HEK293 (cell line): Measurements from ENCODE around the gene BEST2.

ENCODE experiments used
- ATF2 ChIP-seq: fragments of 450-650 bp; formaldehyde crosslinking; IDR thresholded peaks from 2 replicates; pipeline ENCODE4 v1.5.1; 2016; ENCODE audit warnings: missing biosample characterization, missing genetic modification characterization, low read depth
- GLIS2 ChIP-seq: fragments of 450-650 bp; formaldehyde crosslinking; IDR thresholded peaks from 2 replicates; pipeline ENCODE4 v1.5.1; 2016; ENCODE audit warnings: missing biosample characterization, missing genetic modification characterization
- HOXC10 ChIP-seq: sonication (generic); formaldehyde crosslinking; IDR thresholded peaks from 2 replicates; pipeline ENCODE4 v1.8.1; 2023; ENCODE audit warnings: mild to moderate bottlenecking, missing genetic modification reagents
- MYNN ChIP-seq: fragments of 450-650 bp; formaldehyde crosslinking; IDR thresholded peaks from 2 replicates; pipeline ENCODE4 v1.5.1; 2016; ENCODE audit warnings: missing biosample characterization, missing genetic modification characterization, borderline replicate concordance
- PRDM10 ChIP-seq: fragments of 450-650 bp; formaldehyde crosslinking; IDR thresholded peaks from 2 replicates; pipeline ENCODE4 v1.5.1; 2016; ENCODE audit warnings: missing biosample characterization, missing genetic modification characterization
- SCRT1 ChIP-seq: fragments of 450-650 bp; formaldehyde crosslinking; IDR thresholded peaks from 2 replicates; pipeline ENCODE4 v1.5.1; 2016; ENCODE audit warnings: missing biosample characterization, missing genetic modification characterization, borderline replicate concordance
- SP2 ChIP-seq: fragments of 450-650 bp; formaldehyde crosslinking; IDR thresholded peaks from 2 replicates; pipeline ENCODE4 v1.5.1; 2016; ENCODE audit warnings: missing biosample characterization, missing genetic modification characterization
- SP3 ChIP-seq: fragments of 450-650 bp; formaldehyde crosslinking; IDR thresholded peaks from 2 replicates; pipeline ENCODE4 v1.5.1; 2016; ENCODE audit warnings: missing biosample characterization, missing genetic modification characterization
- ZBTB11 ChIP-seq: fragments of 450-650 bp; formaldehyde crosslinking; conservative IDR thresholded peaks from 2 replicates; pipeline ENCODE4 v1.5.1; 2016; ENCODE audit warnings: low read depth, missing biosample characterization, missing genetic modification characterization
- ZBTB44 ChIP-seq: fragments of 450-650 bp; IDR thresholded peaks from 2 replicates; pipeline ENCODE4 v1.5.1; 2018; ENCODE audit warnings: missing biosample characterization, mild to moderate bottlenecking, missing genetic modification characterization
- ZBTB48 ChIP-seq: fragments of 450-650 bp; formaldehyde crosslinking; IDR thresholded peaks from 2 replicates; pipeline ENCODE4 v1.5.1; 2016; ENCODE audit warnings: missing biosample characterization, missing genetic modification characterization
- ZNF133 ChIP-seq: fragments of 450-650 bp; formaldehyde crosslinking; IDR thresholded peaks from 2 replicates; pipeline ENCODE4 v1.5.1; 2016; ENCODE audit warnings: missing biosample characterization, missing genetic modification characterization
- ZNF2 ChIP-seq: fragments of 450-650 bp; formaldehyde crosslinking; IDR thresholded peaks from 2 replicates; pipeline ENCODE4 v1.5.1; 2016; ENCODE audit warnings: missing biosample characterization, missing genetic modification characterization
- ZNF221 ChIP-seq: fragments of 450-650 bp; formaldehyde crosslinking; IDR thresholded peaks from 2 replicates; pipeline ENCODE4 v1.5.1; 2017; ENCODE audit warnings: missing biosample characterization, missing genetic modification characterization, borderline replicate concordance
- ZNF23 ChIP-seq: fragments of 450-650 bp; formaldehyde crosslinking; IDR thresholded peaks from 2 replicates; pipeline ENCODE4 v1.5.1; 2016; ENCODE audit warnings: missing biosample characterization, missing genetic modification characterization, borderline replicate concordance
- ZNF248 ChIP-seq: fragments of 450-650 bp; formaldehyde crosslinking; IDR thresholded peaks from 2 replicates; pipeline ENCODE4 v1.5.1; 2017; ENCODE audit warnings: missing biosample characterization, missing genetic modification characterization
- ZNF324 ChIP-seq: fragments of 450-650 bp; formaldehyde crosslinking; IDR thresholded peaks from 2 replicates; pipeline ENCODE4 v1.5.1; 2016; ENCODE audit warnings: missing biosample characterization, missing genetic modification characterization
- ZNF335 ChIP-seq: fragments of 450-650 bp; formaldehyde crosslinking; conservative IDR thresholded peaks from 2 replicates; pipeline ENCODE4 v1.5.1; 2016; ENCODE audit warnings: missing biosample characterization, missing genetic modification characterization
- ZNF501 ChIP-seq: fragments of 450-650 bp; formaldehyde crosslinking; IDR thresholded peaks from 2 replicates; pipeline ENCODE4 v1.5.1; 2016; ENCODE audit warnings: missing biosample characterization, missing genetic modification characterization
- ZNF513 ChIP-seq: fragments of 450-650 bp; IDR thresholded peaks from 2 replicates; pipeline ENCODE4 v1.5.1; 2018; ENCODE audit warnings: missing biosample characterization, missing genetic modification characterization
- ZNF580 ChIP-seq: fragments of 450-650 bp; formaldehyde crosslinking; IDR thresholded peaks from 2 replicates; pipeline ENCODE4 v1.5.1; 2016; ENCODE audit warnings: missing biosample characterization, missing genetic modification characterization
- ZNF639 ChIP-seq: fragments of 450-650 bp; formaldehyde crosslinking; IDR thresholded peaks from 2 replicates; pipeline ENCODE4 v1.5.1; 2016; ENCODE audit warnings: missing biosample characterization, missing genetic modification characterization
- ZNF660 ChIP-seq: fragments of 450-650 bp; IDR thresholded peaks from 2 replicates; pipeline ENCODE4 v1.5.1; 2018; ENCODE audit warnings: missing biosample characterization, mild to moderate bottlenecking, missing genetic modification characterization
- ZNF747 ChIP-seq: fragments of 450-650 bp; formaldehyde crosslinking; IDR thresholded peaks from 2 replicates; pipeline ENCODE4 v1.5.1; 2016; ENCODE audit warnings: missing biosample characterization, missing genetic modification characterization
- ZNF776 ChIP-seq: fragments of 450-650 bp; formaldehyde crosslinking; IDR thresholded peaks from 2 replicates; pipeline ENCODE4 v1.5.0; 2017; ENCODE audit warnings: missing biosample characterization, missing genetic modification characterization, borderline replicate concordance

BEST2 gene

GRCh38 chr19:12789098-12789903 lies 37.7 kb downstream of the BEST2 start (continued):
- TF ChIP-seq SP3, result no peak
- no peak for TF ChIP-seq ZNF639 (tag by site-specific recombination)
- TF ChIP-seq ZNF580, result 0 out of 2 replicates have a peak, but pooled peaks have one; percentile 19
- no peak for TF ChIP-seq ZBTB11 (tag by site-specific recombination)
- no peak for TF ChIP-seq SCRT1 (tag by site-specific recombination)
- TF ChIP-seq ZNF133 (tag by site-specific recombination), result no peak
- no peak for TF ChIP-seq ZNF660 (tag by site-specific recombination)
- no peak for TF ChIP-seq ZNF324
- TF ChIP-seq HOXC10 (CRISPR knock-in tag), result no peak
- no peak for TF ChIP-seq ZNF747 (tag by site-specific recombination)
- no peak for TF ChIP-seq ZNF221 (tag by site-specific recombination)
- TF ChIP-seq GLIS2 (tag by site-specific recombination), result no peak
- no peak for TF ChIP-seq ZNF776
- no peak for TF ChIP-seq ZNF248 (tag by site-specific recombination)
- TF ChIP-seq ZNF23 (tag by site-specific recombination), result no peak
- TF ChIP-seq ZNF513 (tag by site-specific recombination), result no peak
- no peak for TF ChIP-seq SP2
- TF ChIP-seq ZNF335 (tag by site-specific recombination), result peak; percentile 37; the same call in 1 of the 2 replicates
- no peak for TF ChIP-seq ATF2 (tag by site-specific recombination)
- TF ChIP-seq ZNF2 (tag by site-specific recombination), result no peak
- 0 out of 2 replicates have a peak, but pooled peaks have one; percentile 10 for TF ChIP-seq ZBTB48 (tag by site-specific recombination)
- no peak for TF ChIP-seq MYNN (tag by site-specific recombination)
- no peak for TF ChIP-seq ZBTB44 (tag by site-specific recombination)
- TF ChIP-seq ZNF501 (tag by site-specific recombination), result no peak
- TF ChIP-seq PRDM10 (tag by site-specific recombination), result no peak
